Loucy (cell line): Measurements from ENCODE around the gene FAF2.

Source experiments
- H2AFZ ChIP-seq: fragments of 200-600 bp; sonication (generic); 2 replicates; pipeline ENCODE4 v1.6.0; 2016; ENCODE audit warnings: antibody characterized with exemption, mild to moderate bottlenecking, low read length, moderate library complexity
- H3F3A ChIP-seq: fragments of 200-600 bp; 2 replicates; pipeline ENCODE4 v1.6.0; 2016; ENCODE audit warnings: antibody characterized with exemption, low read depth, mild to moderate bottlenecking
- H3K27me3 ChIP-seq: fragments of 200-600 bp; sonication (generic); 2 replicates; pipeline ENCODE4 v1.6.1; 2014; ENCODE audit warnings: low read length, mild to moderate bottlenecking; ENCODE audit not compliant: insufficient read depth, poor library complexity, severe bottlenecking
- H3K36me3 ChIP-seq: fragments of 200-600 bp; sonication (generic); 2 replicates; pipeline ENCODE4 v1.6.1; 2016; ENCODE audit warnings: low read length; ENCODE audit not compliant: insufficient read depth
- H3K4me1 ChIP-seq: fragments of 200-600 bp; sonication (generic); 2 replicates; pipeline ENCODE4 v1.5.1; 2014; ENCODE audit warnings: low read length, mild to moderate bottlenecking; ENCODE audit not compliant: insufficient read depth, poor library complexity, severe bottlenecking
- H3K4me2 ChIP-seq: fragments of 200-600 bp; sonication (generic); 2 replicates; pipeline ENCODE4 v1.6.0; 2014; ENCODE audit warnings: antibody characterized with exemption, low read length, low read depth, mild to moderate bottlenecking; ENCODE audit not compliant: poor library complexity, severe bottlenecking
- H3K4me3 ChIP-seq: fragments of 200-600 bp; sonication (generic); 2 replicates; pipeline ENCODE4 v1.5.1; 2014; ENCODE audit warnings: low read length, mild to moderate bottlenecking, mixed read lengths; ENCODE audit not compliant: poor library complexity, severe bottlenecking
- H3K79me2 ChIP-seq: fragments of 200-600 bp; sonication (generic); 2 replicates; pipeline ENCODE4 v1.6.1; 2014; ENCODE audit warnings: low read length; ENCODE audit not compliant: insufficient read depth
- H3K9ac ChIP-seq: fragments of 200-600 bp; sonication (generic); 2 replicates; pipeline ENCODE4 v1.6.0; 2014; ENCODE audit warnings: mild to moderate bottlenecking, low read depth, low read length, moderate library complexity; ENCODE audit not compliant: poor library complexity, severe bottlenecking
- H3K9me2 ChIP-seq: fragments of 200-600 bp; sonication (generic); replicated peaks from 2 replicates; pipeline ENCODE4 v1.6.1; 2016; ENCODE audit warnings: low read depth, low read length, mixed read lengths
- H3K9me3 ChIP-seq: fragments of 200-600 bp; sonication (generic); 2 replicates; pipeline ENCODE4 v1.6.1; 2014; ENCODE audit warnings: mild to moderate bottlenecking, antibody characterized with exemption, low read length, low read depth; ENCODE audit not compliant: insufficient read depth
- H4K20me1 ChIP-seq: fragments of 200-600 bp; sonication (generic); 2 replicates; pipeline ENCODE4 v1.6.0; 2014; ENCODE audit warnings: antibody characterized with exemption, low read length, mild to moderate bottlenecking; ENCODE audit not compliant: insufficient read depth, poor library complexity, severe bottlenecking
- CTCF ChIP-seq: fragments of 200-600 bp; sonication (generic); conservative IDR thresholded peaks from 2 replicates; pipeline ENCODE4 v1.5.1; 2014; ENCODE audit warnings: mild to moderate bottlenecking, antibody characterized with exemption, low read length
- EZH2phosphoT487 ChIP-seq: fragments of 200-600 bp; IDR thresholded peaks from 2 replicates; pipeline ENCODE4 v1.6.1; 2018; ENCODE audit warnings: antibody characterized with exemption, mild to moderate bottlenecking, moderate library complexity, borderline replicate concordance

The FAF2 gene

GRCh38 chr5:176501333-176501732 lies 53.1 kb downstream of the FAF2 start:
- no peak overlapping the region for H2AFZ ChIP-seq
- TF ChIP-seq CTCF (no peak), EZH2phosphoT487 (no peak)
- H3K79me2 ChIP-seq, result no peaks in the 10 kb centered on the region
- no peaks in the 10 kb centered on the region for H3F3A ChIP-seq
- no peak overlapping the region for H3K4me2 ChIP-seq
- no peaks in the 10 kb centered on the region for H4K20me1 ChIP-seq
- H3K27me3 ChIP-seq, result no peaks in the 10 kb centered on the region
- H3K36me3 ChIP-seq, result peaks cover 43% of the 10 kb centered on the region; the same call in 1 of the 2 replicates
- H3K4me3 ChIP-seq, result no peak overlapping the region
- no peaks in the 10 kb centered on the region for H3K9me2 ChIP-seq
- H3K9me3 ChIP-seq, result no peaks in the 10 kb centered on the region
- no peaks in the 10 kb centered on the region for H3K4me1 ChIP-seq
- H3K9ac ChIP-seq, result no peak overlapping the region

DNA sequence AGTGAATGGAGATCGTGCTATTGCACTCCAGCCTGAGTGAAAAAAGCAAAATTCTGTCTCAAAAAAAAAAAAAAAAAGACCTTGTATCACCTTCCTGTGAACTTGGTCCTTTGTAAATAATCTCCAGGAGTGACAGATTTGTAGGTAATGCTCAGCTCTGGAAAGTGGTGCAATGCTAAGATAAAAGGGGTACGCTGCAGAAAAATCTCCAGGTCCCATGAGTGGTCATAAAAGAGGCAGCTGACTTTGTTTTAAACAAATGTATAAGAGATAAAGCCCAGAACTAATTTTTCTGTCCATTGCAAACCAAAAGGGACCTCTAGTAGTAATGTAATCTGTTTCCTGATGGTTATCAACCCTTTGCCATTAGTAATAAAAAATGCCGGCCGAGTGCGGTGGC lies 55.3 kb downstream of the FAF2 start:
- H3K9ac ChIP-seq, result no peak overlapping the region
- no peaks in the 10 kb centered on the region for H3K79me2 ChIP-seq
- H3K9me3 ChIP-seq, result no peaks in the 10 kb centered on the region
- peaks cover 32% of the 10 kb centered on the region; the same call in 1 of the 2 replicates for H3K36me3 ChIP-seq
- no peak overlapping the region for H2AFZ ChIP-seq
- H3K27me3 ChIP-seq, result no peaks in the 10 kb centered on the region
- no peaks in the 10 kb centered on the region for H4K20me1 ChIP-seq
- H3K4me2 ChIP-seq, result no peak overlapping the region
- TF ChIP-seq CTCF (no peak), EZH2phosphoT487 (no peak)
- no peaks in the 10 kb centered on the region for H3F3A ChIP-seq
- H3K4me3 ChIP-seq, result no peak overlapping the region
- H3K4me1 ChIP-seq, result no peaks in the 10 kb centered on the region
- no peaks in the 10 kb centered on the region for H3K9me2 ChIP-seq

DNA sequence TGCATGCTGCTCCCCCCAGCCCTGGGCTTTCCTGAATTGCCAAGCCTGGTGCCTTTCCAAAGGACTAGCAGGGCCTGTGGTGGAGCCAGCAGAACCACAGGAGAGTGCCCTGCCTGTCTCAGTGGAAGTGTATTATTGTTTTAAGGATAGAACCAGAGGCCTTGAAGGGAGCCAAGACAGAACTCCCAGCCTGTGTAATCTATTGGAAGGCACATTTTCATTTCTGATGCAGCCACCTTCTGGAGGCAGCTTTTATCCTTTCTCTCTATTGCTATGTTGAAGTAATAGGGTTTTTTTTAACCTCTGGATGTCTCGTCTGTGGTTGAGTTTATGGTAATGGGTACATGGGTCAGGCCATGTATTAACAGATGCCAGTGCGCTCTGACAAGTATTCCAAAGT lies 59.7 kb downstream of the FAF2 start:
- no peak overlapping the region for H3K9ac ChIP-seq
- no peak overlapping the region for H3K4me2 ChIP-seq
- H3K4me3 ChIP-seq, result no peak overlapping the region
- no peak for TF ChIP-seq EZH2phosphoT487
- no peak for TF ChIP-seq CTCF
- no peak overlapping the region for H2AFZ ChIP-seq
- H3K79me2 ChIP-seq, result no peaks in the 10 kb centered on the region
- no peaks in the 10 kb centered on the region for H3K9me2 ChIP-seq
- H3K9me3 ChIP-seq, result no peaks in the 10 kb centered on the region
- H3K4me1 ChIP-seq, result no peaks in the 10 kb centered on the region
- H4K20me1 ChIP-seq, result no peaks in the 10 kb centered on the region
- no peaks in the 10 kb centered on the region for H3F3A ChIP-seq
- H3K36me3 ChIP-seq, result peaks cover 8% of the 10 kb centered on the region; the same call in 1 of the 2 replicates
- no peaks in the 10 kb centered on the region for H3K27me3 ChIP-seq
